ENCODE results near the gene HASPIN. TPM values are rescaled to one million over a fixed set of nuclear protein-coding genes. Genes with fewer than 3 reads are reported as not detected.

HASPIN gene
- total RNA-seq, result 1.3 TPM

DNA sequence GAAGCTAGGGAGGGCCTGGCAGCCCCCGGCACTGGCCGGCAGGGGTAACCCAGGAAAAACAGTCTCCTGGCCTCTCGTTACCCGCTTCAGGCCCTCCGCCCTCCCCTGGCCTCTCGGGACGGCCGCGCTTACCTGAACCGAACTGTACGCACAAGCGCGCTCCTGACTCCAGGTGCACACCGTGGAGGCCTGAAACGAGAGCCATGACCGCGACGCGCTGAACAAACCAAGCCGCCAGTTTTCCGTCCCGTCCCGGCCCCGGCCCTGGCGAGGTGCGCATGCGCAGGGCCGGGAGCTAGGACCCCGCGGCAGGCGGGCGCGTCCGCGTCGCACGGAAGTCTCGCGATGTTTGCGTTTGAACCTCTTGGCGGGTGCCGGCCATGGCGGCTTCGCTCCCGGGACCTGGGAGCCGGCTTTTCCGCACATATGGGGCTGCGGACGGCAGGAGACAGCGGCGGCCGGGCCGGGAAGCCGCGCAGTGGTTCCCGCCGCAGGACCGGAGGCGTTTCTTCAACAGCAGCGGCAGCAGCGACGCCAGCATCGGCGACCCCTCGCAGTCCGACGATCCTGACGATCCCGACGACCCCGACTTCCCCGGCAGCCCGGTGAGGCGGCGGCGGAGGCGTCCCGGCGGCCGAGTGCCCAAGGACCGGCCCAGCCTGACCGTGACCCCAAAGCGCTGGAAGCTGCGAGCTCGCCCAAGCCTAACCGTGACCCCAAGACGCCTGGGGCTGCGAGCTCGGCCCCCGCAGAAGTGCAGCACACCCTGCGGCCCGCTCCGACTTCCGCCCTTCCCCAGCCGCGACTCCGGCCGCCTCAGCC, at the start of gene HASPIN:
Gene HASPIN, plus strand, starts transcription at position 348 of the 822 bp plus-strand sequence. Its CDS starts 33 bp downstream, at position 381.

DNA sequence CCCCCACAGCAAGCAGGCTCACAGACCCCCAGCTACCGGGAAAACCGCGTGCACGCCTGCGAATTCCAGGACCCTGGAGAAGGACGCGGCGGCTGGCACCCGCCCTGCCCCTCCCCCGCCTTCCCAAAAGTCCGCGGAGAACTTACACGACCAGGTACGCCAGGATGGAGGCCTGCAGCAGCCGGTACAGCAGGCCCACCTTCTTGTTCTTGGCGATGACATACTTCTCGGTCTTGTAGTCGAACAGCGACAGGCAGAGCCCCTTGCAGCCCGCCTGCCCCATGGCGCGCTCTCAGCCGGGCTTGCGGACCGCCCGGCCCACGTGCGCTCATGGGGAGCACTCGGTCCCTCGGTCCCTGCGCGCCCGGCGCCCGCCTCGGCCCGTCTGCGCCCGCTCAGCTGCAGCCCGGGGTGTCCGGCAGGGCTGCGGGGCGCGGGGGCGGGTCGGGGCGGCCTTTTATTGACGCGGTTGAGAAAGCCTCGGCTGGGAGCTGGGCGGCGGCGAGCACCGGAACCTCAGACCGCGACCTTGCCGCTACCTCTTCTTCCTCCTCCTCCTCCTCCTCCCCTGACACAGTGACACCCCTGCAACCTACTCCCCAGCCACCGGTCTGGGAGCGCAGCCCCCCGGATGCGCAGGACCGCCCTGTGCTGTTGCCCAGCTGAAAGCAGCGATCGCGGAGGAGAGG, 27.8 kb upstream of the HASPIN start, which contains the start of gene P2RX5:
Gene P2RX5, minus strand, starts transcription at position 433 of the 689 bp plus-strand sequence. Its CDS starts 150 bp downstream, at position 283.

Other genes starting within 250 kb of the HASPIN start
- gene ASPA, start 247.9 kb upstream of the HASPIN start, total RNA-seq, result 1.3 TPM
- gene TRPV3, start 166.1 kb upstream of the HASPIN start, total RNA-seq, result 0.94 TPM
- gene TRPV1, start 114.5 kb upstream of the HASPIN start, total RNA-seq, result 10.6 TPM
- gene SHPK, start 87.7 kb upstream of the HASPIN start, total RNA-seq, result 23.5 TPM
- gene CTNS, start 87.1 kb upstream of the HASPIN start, total RNA-seq, result 8.5 TPM
- 31.3 TPM for gene TAX1BP3, start 55.3 kb upstream of the HASPIN start, total RNA-seq
- gene EMC6, start 55.1 kb upstream of the HASPIN start, total RNA-seq, result 10.6 TPM
- gene P2RX5, start 27.7 kb upstream of the HASPIN start, total RNA-seq, result 6.9 TPM
- gene ITGAE, start 77.3 kb downstream of the HASPIN start, total RNA-seq, result 11.6 TPM
- 60.7 TPM for gene NCBP3, start 122.3 kb downstream of the HASPIN start, total RNA-seq
- gene CAMKK1, start 169.2 kb downstream of the HASPIN start, total RNA-seq, result 15.0 TPM
- 0.31 TPM for gene P2RX1, start 192.6 kb downstream of the HASPIN start, total RNA-seq
- gene ATP2A3, start 240.5 kb downstream of the HASPIN start, total RNA-seq, result 3.8 TPM

All from parietal lobe (tissue), 1 donor.